GM06990 (cell line): ENCODE data around the gene ASIC2.

Experiments used
- DNase-seq: peaks from one replicate; pipeline ENCODE4 v3.0.0-alpha.2; 2011; ENCODE audit not compliant: insufficient read length; ENCODE audit errors: extremely low read depth
- H3K27me3 ChIP-seq: replicated peaks from 2 replicates; pipeline ENCODE4 v1.6.0; 2011; ENCODE audit warnings: low read length; ENCODE audit not compliant: control insufficient read depth, insufficient read depth
- H3K36me3 ChIP-seq: 2 replicates; pipeline ENCODE4 v1.5.1; 2011; ENCODE audit warnings: low read length; ENCODE audit not compliant: control insufficient read depth, insufficient read depth
- H3K4me3 ChIP-seq: replicated peaks from 2 replicates; pipeline ENCODE4 v1.5.1; 2011; ENCODE audit warnings: low read depth, mild to moderate bottlenecking, control low read depth, low read length
- CTCF ChIP-seq: IDR thresholded peaks from 2 replicates; pipeline ENCODE4 v1.5.1; 2011; ENCODE audit warnings: low read length, control low read depth, mild to moderate bottlenecking, inconsistent platforms; ENCODE audit not compliant: insufficient read depth, poor library complexity, severe bottlenecking

Gene ASIC2

GRCh38 chr17:33169580-33170285, 123.4 kb downstream of the ASIC2 start:
- DNase-seq: no peak
- TF ChIP-seq CTCF: no peak
- H3K4me3 ChIP-seq: no peak overlapping the region
- H3K27me3 ChIP-seq: peaks cover 1% of the 10 kb centered on the region
- no peaks in the 10 kb centered on the region for H3K36me3 ChIP-seq

GRCh38 chr17:33167736-33168135, 125.4 kb downstream of the ASIC2 start:
- H3K36me3 ChIP-seq: no peaks in the 10 kb centered on the region
- no peak overlapping the region for H3K4me3 ChIP-seq
- DNase-seq: no peak
- H3K27me3 ChIP-seq: no peaks in the 10 kb centered on the region; the same call in 1 of the 2 replicates
- TF ChIP-seq CTCF: no peak

- Histone ChIP-seq H3K36me3 (no peaks in the 10 kb centered on the region), H3K27me3 (no peaks in the 10 kb centered on the region; the same call in 1 of the 2 replicates), H3K4me3 (no peak overlapping the region)
- no peak for TF ChIP-seq CTCF
- no peak for DNase-seq
These were observed 126.6 kb downstream of the ASIC2 start for GRCh38 chr17:33166472-33166871.

- Histone ChIP-seq H3K27me3 (no peaks in the 10 kb centered on the region; the same call in 1 of the 2 replicates), H3K36me3 (no peaks in the 10 kb centered on the region), H3K4me3 (no peak overlapping the region)
- no peak for DNase-seq
- TF ChIP-seq CTCF: no peak
These were observed 128.8 kb downstream of the ASIC2 start for GRCh38 chr17:33164169-33164881.

GRCh38 chr17:33163533-33164168, 129.4 kb downstream of the ASIC2 start:
- Histone ChIP-seq H3K4me3 (no peak overlapping the region), H3K36me3 (no peaks in the 10 kb centered on the region), H3K27me3 (peaks cover 1% of the 10 kb centered on the region; the same call in 1 of the 2 replicates)
- no peak for DNase-seq
- no peak for TF ChIP-seq CTCF
